Measurements from ENCODE around the gene ATF7IP2.
A peak's percentile ranks its signal among the peaks of the same experiment; 100 is the strongest.

The ATF7IP2 gene

GRCh38 chr16:10511829-10512228 is 126.0 kb downstream of the ATF7IP2 start:
- DNase-seq (ENCODE audit: low spot score), result no peak

GRCh38 chr16:10514369-10515055 is 128.7 kb downstream of the ATF7IP2 start:
- DNase-seq (ENCODE audit: low spot score), result peak; percentile 50

GRCh38 chr16:10517868-10518267 is 132.0 kb downstream of the ATF7IP2 start:
- no peak for DNase-seq (ENCODE audit: low spot score)

- no peak for DNase-seq (ENCODE audit: low spot score)
Measured at GRCh38 chr16:10518479-10519041, 132.7 kb downstream of the ATF7IP2 start.

- no peak for DNase-seq (ENCODE audit: low spot score)
Measured at GRCh38 chr16:10519297-10519696, 133.4 kb downstream of the ATF7IP2 start.

- DNase-seq (ENCODE audit: low spot score), result no peak
Measured at GRCh38 chr16:10519929-10520868, 134.3 kb downstream of the ATF7IP2 start.

- DNase-seq (ENCODE audit: low spot score), result no peak
Measured at GRCh38 chr16:10520869-10521578, 135.2 kb downstream of the ATF7IP2 start.

GRCh38 chr16:10521681-10522274 is 135.9 kb downstream of the ATF7IP2 start:
- DNase-seq (ENCODE audit: low spot score), result peak; percentile 51

GRCh38 chr16:10522966-10523365 is 137.1 kb downstream of the ATF7IP2 start:
- no peak for DNase-seq (ENCODE audit: low spot score)

- no peak for DNase-seq (ENCODE audit: low spot score)
Measured at GRCh38 chr16:10525214-10525825, 139.5 kb downstream of the ATF7IP2 start.

GRCh38 chr16:10526962-10527361 is 141.1 kb downstream of the ATF7IP2 start:
- DNase-seq (ENCODE audit: low spot score), result no peak

GRCh38 chr16:10528635-10529034 is 142.8 kb downstream of the ATF7IP2 start:
- DNase-seq (ENCODE audit: low spot score), result no peak

GRCh38 chr16:10529895-10530669 is 144.2 kb downstream of the ATF7IP2 start:
- DNase-seq (ENCODE audit: low spot score), result no peak

GRCh38 chr16:10530685-10531084 is 144.8 kb downstream of the ATF7IP2 start:
- no peak for DNase-seq (ENCODE audit: low spot score)

- DNase-seq (ENCODE audit: low spot score), result no peak
Measured at GRCh38 chr16:10531582-10531981, 145.7 kb downstream of the ATF7IP2 start.
